Breast epithelium (tissue), 3 donors: ENCODE results near the gene VPS13C.

Experiments used
- CTCF ChIP-seq, 3 donors: fragments of 450-650 bp; IDR thresholded peaks; one replicate each; pipeline ENCODE4 v1.5.1; 2016 to 2017; ENCODE audit warnings: antibody characterized with exemption in 3 of 3, mild to moderate bottlenecking in 3 of 3, moderate library complexity in 3 of 3
- POLR2A ChIP-seq: fragments of 450-650 bp; IDR thresholded peaks from one replicate; pipeline ENCODE4 v1.6.1; 2016; ENCODE audit warnings: antibody characterized with exemption, mild to moderate bottlenecking, moderate library complexity
- POLR2AphosphoS5 ChIP-seq, 3 donors: sonication (generic); formaldehyde crosslinking; IDR thresholded peaks; one replicate each; pipeline ENCODE4 v1.6.1; 2017; ENCODE audit warnings: antibody characterized with exemption in 3 of 3

GRCh38 chr15:61831505-61831921 is 228.7 kb downstream of the VPS13C start:
- no peak for TF ChIP-seq POLR2A
- no peak for TF ChIP-seq POLR2AphosphoS5 (IDR thresholded peaks at IDR 0.05)
- no peak for TF ChIP-seq CTCF (IDR thresholded peaks at IDR 0.05)
